Right atrium auricular region (tissue), 2 donors: ENCODE measurements around the gene PCDH9. TPM values are rescaled to one million over a fixed set of nuclear protein-coding genes. Genes with fewer than 3 reads are reported as not detected.

Experiments used
- DNase-seq: peaks from one replicate; pipeline ENCODE4 v3.0.0-alpha.2; 2019; ENCODE audit warnings: low spot score
- H3K27ac ChIP-seq, 2 donors: fragments of 200-600 bp; sonication (generic); 1 replicate in 1 of 2; 2 replicates in 1 of 2; pipeline ENCODE4 v1.5.1; 2016 to 2019
- H3K27me3 ChIP-seq, 2 donors: fragments of 200-600 bp; sonication (generic); one replicate each; pipeline versions ENCODE4 v1.5.1 to v1.6.0; 2017 to 2019
- H3K36me3 ChIP-seq: fragments of 200-600 bp; sonication (generic); one replicate; pipeline ENCODE4 v1.5.1; 2016
- H3K4me1 ChIP-seq, 2 donors: fragments of 200-600 bp; sonication (generic); one replicate each; pipeline versions ENCODE4 v1.5.1 to v1.6.0; 2017 to 2019
- H3K4me3 ChIP-seq, 2 donors: fragments of 200-600 bp; sonication (generic); 1 replicate in 1 of 2; 2 replicates in 1 of 2; pipeline ENCODE4 v1.5.1; 2017 to 2019; ENCODE audit warnings: mild to moderate bottlenecking in 1 of 2, moderate library complexity in 1 of 2
- H3K9me3 ChIP-seq, 2 donors: fragments of 200-600 bp; sonication (generic); one replicate each; pipeline ENCODE4 v1.5.1; 2019
- CTCF ChIP-seq, 2 donors: fragments of 200-600 bp; sonication (generic); IDR thresholded peaks; one replicate each; pipeline ENCODE4 v1.5.1; 2019; ENCODE audit warnings: antibody characterized with exemption in 2 of 2
- total RNA-seq, 2 donors: library from RNA; depleted of rRNA; stranded (reverse); fragments of >200 nt; gene quantifications; one replicate each; pipeline ENCODE4 v1.1.0, GENCODE V29; 2016

PCDH9 gene
- total RNA-seq, 2 donors from 2014 or later: 19.4 to 28.7 TPM

- Histone ChIP-seq H3K27ac (no peak overlapping the region), H3K9me3 (no peaks in the 10 kb centered on the region), H3K4me1 (no peaks in the 10 kb centered on the region), H3K36me3 (no peaks in the 10 kb centered on the region), H3K4me3 (no peak overlapping the region), H3K27me3 (no peaks in the 10 kb centered on the region)
- no peak for DNase-seq
- no peak for TF ChIP-seq CTCF (IDR thresholded peaks at IDR 0.05)
Observed at GRCh38 chr13:66397133-66397532, 833.0 kb downstream of the PCDH9 start.

GRCh38 chr13:66391322-66391721 is 838.8 kb downstream of the PCDH9 start:
- no peak overlapping the region for H3K4me3 ChIP-seq
- H3K9me3 ChIP-seq: no peaks in the 10 kb centered on the region
- TF ChIP-seq CTCF (IDR thresholded peaks at IDR 0.05): no peak
- H3K27ac ChIP-seq: no peak overlapping the region
- H3K4me1 ChIP-seq: no peaks in the 10 kb centered on the region
- no peaks in the 10 kb centered on the region for H3K36me3 ChIP-seq
- no peak for DNase-seq
- H3K27me3 ChIP-seq: no peaks in the 10 kb centered on the region

- H3K9me3 ChIP-seq: no peaks in the 10 kb centered on the region
- H3K27me3 ChIP-seq: no peaks in the 10 kb centered on the region
- no peak overlapping the region for H3K27ac ChIP-seq
- H3K4me3 ChIP-seq: no peak overlapping the region
- H3K36me3 ChIP-seq: no peaks in the 10 kb centered on the region
- no peaks in the 10 kb centered on the region for H3K4me1 ChIP-seq
- TF ChIP-seq CTCF (IDR thresholded peaks at IDR 0.05): no peak
- DNase-seq: no peak
Observed at GRCh38 chr13:66378894-66379293, 851.2 kb downstream of the PCDH9 start.

GRCh38 chr13:66377569-66377968 is 852.6 kb downstream of the PCDH9 start:
- H3K27ac ChIP-seq: no peak overlapping the region
- H3K9me3 ChIP-seq: no peaks in the 10 kb centered on the region
- H3K4me3 ChIP-seq: no peak overlapping the region
- no peak for TF ChIP-seq CTCF (IDR thresholded peaks at IDR 0.05)
- H3K36me3 ChIP-seq: no peaks in the 10 kb centered on the region
- DNase-seq: no peak
- no peaks in the 10 kb centered on the region for H3K27me3 ChIP-seq
- no peaks in the 10 kb centered on the region for H3K4me1 ChIP-seq

- Histone ChIP-seq H3K27ac (no peak overlapping the region), H3K4me1 (no peaks in the 10 kb centered on the region)
- no peak for TF ChIP-seq CTCF (IDR thresholded peaks at IDR 0.05)
Observed at GRCh38 chr13:66375756-66376155, 854.4 kb downstream of the PCDH9 start.

GRCh38 chr13:66369666-66370065 is 860.5 kb downstream of the PCDH9 start:
- Histone ChIP-seq H3K4me3 (no peak overlapping the region), H3K4me1 (no peaks in the 10 kb centered on the region), H3K27me3 (no peaks in the 10 kb centered on the region), H3K9me3 (no peaks in the 10 kb centered on the region), H3K27ac (no peak overlapping the region), H3K36me3 (no peaks in the 10 kb centered on the region)
- no peak for DNase-seq
- no peak for TF ChIP-seq CTCF (IDR thresholded peaks at IDR 0.05)

More at GRCh38 chr13:66375756-66376155, 854.4 kb downstream of the PCDH9 start:
- no peak for DNase-seq
- H3K9me3 ChIP-seq: no peaks in the 10 kb centered on the region
- H3K4me3 ChIP-seq: no peak overlapping the region
- H3K27me3 ChIP-seq: no peaks in the 10 kb centered on the region
- no peaks in the 10 kb centered on the region for H3K36me3 ChIP-seq
